Pulmonary artery endothelial cell (primary cell): Measurements from ENCODE around the gene PNCK. TPM values are rescaled to one million over a fixed set of nuclear protein-coding genes. Genes with fewer than 3 reads are reported as not detected.

Experiments used
- DNase-seq: peaks from one replicate; pipeline ENCODE4 v3.0.0-alpha.2; 2011; ENCODE audit warnings: low read depth, low spot score
- total RNA-seq: library from RNA; depleted of rRNA; stranded (reverse); fragments of >200 nt; gene quantifications from 2 replicates; pipeline ENCODE4 v1.2.3, GENCODE V29; 2014

Gene PNCK
- total RNA-seq, 1 donor from 2014 or later: not detected

- no peak for DNase-seq
Observed at GRCh38 chrX:153642051-153642654, 31.5 kb downstream of the PNCK start.

GRCh38 chrX:153641627-153642026 lies 32.0 kb downstream of the PNCK start:
- DNase-seq: no peak

- no peak for DNase-seq
Observed at GRCh38 chrX:153640736-153641575, 32.7 kb downstream of the PNCK start.

- DNase-seq: no peak
Observed at GRCh38 chrX:153640045-153640686, 33.4 kb downstream of the PNCK start.

- no peak for DNase-seq
Observed at GRCh38 chrX:153639177-153640044, 34.2 kb downstream of the PNCK start.

GRCh38 chrX:153638436-153639176 lies 35.0 kb downstream of the PNCK start:
- DNase-seq: no peak

- DNase-seq: no peak
Observed at GRCh38 chrX:153638041-153638371, 35.6 kb downstream of the PNCK start.

GRCh38 chrX:153637121-153638040 lies 36.2 kb downstream of the PNCK start:
- no peak for DNase-seq

- no peak for DNase-seq
Observed at GRCh38 chrX:153636716-153637115, 36.9 kb downstream of the PNCK start.

- no peak for DNase-seq
Observed at GRCh38 chrX:153635788-153636668, 37.6 kb downstream of the PNCK start.

GRCh38 chrX:153635388-153635787 lies 38.2 kb downstream of the PNCK start:
- no peak for DNase-seq

GRCh38 chrX:153634832-153635231 lies 38.8 kb downstream of the PNCK start:
- DNase-seq: no peak

- DNase-seq: no peak
Observed at GRCh38 chrX:153634236-153634635, 39.4 kb downstream of the PNCK start.

- DNase-seq: no peak
Observed at GRCh38 chrX:153633607-153634180, 39.9 kb downstream of the PNCK start.

- DNase-seq: no peak
Observed at GRCh38 chrX:153633048-153633447, 40.6 kb downstream of the PNCK start.

GRCh38 chrX:153632595-153632946 lies 41.0 kb downstream of the PNCK start:
- no peak for DNase-seq

GRCh38 chrX:153631907-153632594 lies 41.6 kb downstream of the PNCK start:
- DNase-seq: no peak

- DNase-seq: no peak
Observed at GRCh38 chrX:153631346-153631745, 42.3 kb downstream of the PNCK start.
